HG03342 (cell line): ENCODE data around the gene PRM1.

Source experiments
- ATAC-seq: cut with Tn5 transposase; IDR thresholded peaks from one replicate; pipeline ENCODE4 v1.9.1; 2021; ENCODE audit warnings: mild to moderate bottlenecking, moderate library complexity; ENCODE audit not compliant: unreplicated experiment

The PRM1 gene

DNA sequence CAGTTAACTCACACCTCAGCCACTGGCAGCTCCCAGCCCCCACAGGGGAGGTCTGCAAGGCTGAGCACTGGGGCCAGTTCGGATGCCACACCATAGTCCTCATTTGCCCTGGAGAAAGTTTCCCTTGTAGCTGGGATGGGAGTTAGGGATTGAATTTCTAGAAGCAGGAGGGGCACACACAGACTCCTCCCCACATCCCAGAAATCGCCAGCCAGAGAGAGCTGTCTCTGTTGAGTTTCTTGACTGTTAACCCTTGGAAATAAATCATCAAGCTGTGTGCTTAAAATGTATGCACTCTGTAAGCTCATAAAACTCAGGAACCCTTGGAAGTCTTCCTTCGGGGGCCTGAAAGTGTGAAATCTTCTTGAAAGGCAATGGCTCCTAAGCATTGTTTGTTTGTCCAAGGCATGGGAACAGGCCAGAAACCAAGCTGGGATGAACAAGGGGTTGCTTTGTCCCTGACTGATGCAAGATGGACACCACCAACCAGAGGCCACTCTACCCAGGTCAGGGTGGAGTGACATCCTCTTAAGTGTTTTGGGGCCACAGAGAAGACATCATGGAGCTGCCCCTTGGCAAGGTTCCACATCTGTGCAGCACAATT lies 7.3 kb downstream of the PRM1 start:
- ATAC-seq, result no peak

- no peak for ATAC-seq
Observed at GRCh38 chr16:11272921-11273720, 8.0 kb downstream of the PRM1 start, which contains the start of gene PRM3. TSS of gene PRM3 (minus strand) at chr16:11273629. CDS start at chr16:11273595, 34 bp downstream.

GRCh38 chr16:11272484-11272883 lies 8.6 kb downstream of the PRM1 start:
- ATAC-seq, result no peak

DNA sequence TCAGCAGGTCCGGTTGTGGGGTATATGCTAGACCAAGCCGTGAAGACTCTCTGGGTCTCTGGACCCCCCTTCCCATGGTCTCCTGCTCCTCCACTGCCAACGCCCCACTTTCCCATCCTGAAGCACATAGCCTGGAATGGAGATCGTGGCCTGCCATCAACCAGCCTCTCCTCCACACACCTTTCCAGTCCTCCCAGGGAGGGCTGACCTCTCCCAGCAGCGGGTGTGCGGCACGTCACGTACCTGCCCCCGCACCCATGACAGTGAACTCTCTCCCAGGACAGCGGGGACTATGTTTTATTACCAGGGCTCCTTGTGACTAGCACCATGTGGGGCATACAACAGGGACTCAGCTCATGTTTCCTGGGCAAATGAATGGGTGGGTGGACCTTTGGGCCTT lies 9.5 kb downstream of the PRM1 start:
- no peak for ATAC-seq

DNA sequence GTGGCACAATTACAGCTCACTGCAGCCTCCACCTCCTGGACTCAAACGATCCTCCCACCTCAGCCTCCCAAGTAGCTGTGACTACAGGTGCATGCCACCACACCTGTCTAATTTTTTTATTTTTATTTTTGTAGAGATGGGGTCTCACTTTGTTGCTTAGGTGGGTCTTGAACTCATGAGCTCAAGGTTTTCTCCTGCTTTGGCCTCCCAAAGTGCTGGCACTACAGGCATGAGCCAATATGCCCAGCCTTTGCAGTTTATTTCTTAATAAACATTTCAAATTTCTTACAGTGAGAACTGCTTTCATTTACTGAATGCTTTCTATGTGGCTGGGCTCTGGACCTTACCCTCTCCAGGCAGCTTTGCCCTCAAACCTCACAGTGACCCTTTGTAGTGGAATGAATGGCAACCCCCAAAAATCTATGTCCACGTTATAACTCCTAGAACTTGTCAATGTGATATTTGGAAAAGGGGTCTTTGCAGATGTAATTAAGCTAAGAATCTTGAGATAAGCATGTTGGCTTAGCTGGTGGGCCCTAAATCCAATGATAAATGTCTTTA lies 10.4 kb downstream of the PRM1 start:
- ATAC-seq, result no peak

GRCh38 chr16:11268921-11269375 lies 12.2 kb downstream of the PRM1 start, which contains the start of gene TNP2:
TSS of gene TNP2 (minus strand) at chr16:11269325. CDS start at chr16:11269262, 63 bp downstream.
- no peak for ATAC-seq

GRCh38 chr16:11265124-11265523 lies 16.0 kb downstream of the PRM1 start:
- no peak for ATAC-seq

GRCh38 chr16:11264155-11264832 lies 16.8 kb downstream of the PRM1 start:
- no peak for ATAC-seq

DNA sequence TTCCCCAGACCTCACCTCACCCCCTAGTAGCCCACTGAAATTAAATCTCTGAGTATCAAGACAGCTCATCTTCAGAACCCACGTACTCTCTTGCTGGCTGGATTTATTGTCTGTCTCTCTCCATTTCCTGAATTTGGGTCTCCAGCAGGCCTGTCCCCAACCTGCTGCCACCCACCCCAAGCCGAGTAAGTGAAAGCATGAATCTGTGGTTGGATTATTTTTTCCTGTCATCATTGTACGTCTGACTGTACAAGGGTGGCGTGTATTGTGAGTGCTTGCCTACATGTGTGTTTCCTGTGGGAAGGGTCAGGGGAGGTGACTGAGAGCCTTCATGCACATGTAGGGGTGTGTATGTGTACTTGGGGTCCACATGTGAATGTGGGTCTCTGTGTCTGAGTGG lies 17.4 kb downstream of the PRM1 start:
- ATAC-seq, result no peak

DNA sequence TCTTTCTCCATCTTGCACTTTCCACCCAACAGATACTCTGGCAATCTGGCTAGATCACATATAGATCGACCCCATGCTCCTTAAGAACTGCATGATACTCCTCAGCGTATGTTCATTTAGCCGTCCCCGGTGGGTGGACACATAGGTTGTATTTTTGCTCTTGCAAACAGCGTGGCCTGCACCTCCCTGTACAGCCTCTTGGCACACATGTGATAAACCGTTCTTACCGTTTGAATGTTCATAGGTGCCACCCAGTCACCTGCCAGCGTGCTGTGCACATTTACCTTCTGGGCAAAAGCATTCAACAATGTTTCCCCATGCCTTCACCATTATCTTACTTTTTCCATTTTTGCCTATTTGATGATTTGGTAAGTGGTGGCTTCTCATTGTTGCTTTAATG lies 18.2 kb downstream of the PRM1 start:
- ATAC-seq, result no peak

DNA sequence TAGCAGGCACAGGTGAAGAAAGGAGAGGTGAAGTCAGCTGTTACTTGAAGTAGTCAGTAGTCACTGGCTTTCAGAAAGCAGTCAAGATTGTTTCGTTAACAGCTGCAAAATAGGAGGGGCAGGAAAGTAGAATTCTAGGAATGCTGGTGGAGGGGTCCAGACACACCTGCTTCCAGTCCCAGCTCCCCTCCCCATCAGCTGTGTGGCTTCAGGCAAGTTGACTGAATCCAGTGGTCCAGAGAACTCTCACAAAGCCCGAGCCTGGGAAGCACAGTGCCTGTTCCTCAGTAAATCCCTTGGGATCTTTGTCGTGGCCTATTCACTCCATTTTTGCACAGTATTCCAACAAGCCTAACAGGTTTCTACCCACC lies 20.5 kb downstream of the PRM1 start:
- no peak for ATAC-seq

- ATAC-seq, result no peak
Observed at GRCh38 chr16:11259655-11260595, 21.2 kb downstream of the PRM1 start.

DNA sequence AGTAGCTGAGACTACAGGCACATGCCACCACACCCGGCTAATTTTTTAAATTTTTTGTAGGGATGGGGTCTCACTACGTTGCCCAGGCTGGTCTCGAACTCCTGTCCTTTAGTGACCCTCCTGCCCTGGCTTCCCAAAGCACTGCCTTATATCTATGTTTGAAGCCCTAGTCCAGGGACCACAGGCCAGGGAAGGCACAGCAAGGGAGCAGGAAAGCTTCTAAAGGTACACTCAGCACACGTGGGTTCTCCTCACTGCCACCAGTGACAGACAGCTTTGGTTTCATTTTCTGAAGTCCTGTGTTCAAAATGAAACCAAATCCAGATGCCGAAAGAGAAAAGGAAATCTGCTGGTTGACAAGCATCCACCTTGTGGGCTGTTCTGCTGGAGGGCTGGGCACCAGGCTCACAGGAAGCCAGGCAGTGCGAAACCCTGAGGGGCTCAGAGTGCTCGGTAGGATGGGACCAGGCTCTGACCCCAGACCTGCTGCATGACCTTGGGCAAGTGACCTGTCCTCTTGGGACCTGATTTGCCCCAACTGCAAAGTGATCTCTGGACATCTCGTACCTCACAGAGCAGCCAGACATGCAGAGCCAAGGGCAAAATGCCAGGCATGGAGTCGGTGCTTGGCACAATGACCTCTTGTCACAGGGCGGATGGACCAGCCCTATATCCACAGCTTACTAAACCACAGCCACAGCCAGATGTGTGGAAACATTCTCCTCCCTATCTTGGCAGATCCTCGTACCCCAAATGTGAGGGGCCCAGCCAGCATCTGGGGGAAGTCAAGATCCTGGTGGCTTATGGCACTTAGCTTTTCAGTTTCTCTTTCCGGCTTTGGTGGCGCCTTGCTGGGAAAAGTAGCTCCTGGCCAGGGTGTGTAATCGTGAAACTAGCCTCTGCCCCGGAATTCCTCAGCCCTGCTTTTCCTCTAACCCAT lies 22.3 kb downstream of the PRM1 start:
- ATAC-seq, result no peak

DNA sequence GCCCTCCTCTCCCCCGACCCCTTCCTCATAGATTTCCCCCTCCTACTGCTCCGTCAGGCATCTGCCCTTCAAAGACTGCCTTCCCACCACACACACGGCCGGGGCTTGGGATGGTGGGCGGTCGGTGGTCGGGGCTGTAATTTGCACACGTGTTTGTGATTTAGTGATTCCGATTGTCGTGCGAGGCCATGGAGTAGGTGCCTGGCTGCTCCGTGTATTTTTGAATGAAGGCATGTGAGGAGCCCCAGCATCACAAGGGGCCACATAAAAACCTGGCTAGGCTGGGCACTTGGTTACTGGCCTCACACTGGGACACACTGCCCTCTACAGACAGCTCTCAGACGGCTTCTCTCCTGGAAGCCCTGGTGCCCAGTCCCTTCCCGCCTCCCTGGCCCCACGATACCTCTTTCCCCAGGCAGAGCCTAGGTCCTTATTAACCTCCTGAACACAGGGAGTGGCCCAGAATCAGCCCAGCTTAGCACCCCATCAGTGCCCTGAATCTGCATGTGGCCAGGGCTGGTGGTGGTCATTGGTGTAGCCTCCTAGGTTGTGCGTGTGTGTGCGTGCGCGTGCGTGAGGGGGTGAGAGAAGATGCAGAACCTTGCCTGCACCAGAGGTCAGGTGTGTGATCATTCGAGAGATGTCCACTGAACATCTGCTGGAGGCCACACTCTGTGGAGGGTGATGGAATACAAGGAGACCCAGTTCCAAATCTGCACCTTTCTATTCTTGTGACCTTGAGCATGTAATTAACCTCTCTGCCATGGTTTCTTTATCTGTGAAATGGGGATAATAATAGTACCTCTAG lies 23.8 kb downstream of the PRM1 start:
- no peak for ATAC-seq

- ATAC-seq, result no peak
Observed at GRCh38 chr16:11256661-11257130, 24.4 kb downstream of the PRM1 start.

DNA sequence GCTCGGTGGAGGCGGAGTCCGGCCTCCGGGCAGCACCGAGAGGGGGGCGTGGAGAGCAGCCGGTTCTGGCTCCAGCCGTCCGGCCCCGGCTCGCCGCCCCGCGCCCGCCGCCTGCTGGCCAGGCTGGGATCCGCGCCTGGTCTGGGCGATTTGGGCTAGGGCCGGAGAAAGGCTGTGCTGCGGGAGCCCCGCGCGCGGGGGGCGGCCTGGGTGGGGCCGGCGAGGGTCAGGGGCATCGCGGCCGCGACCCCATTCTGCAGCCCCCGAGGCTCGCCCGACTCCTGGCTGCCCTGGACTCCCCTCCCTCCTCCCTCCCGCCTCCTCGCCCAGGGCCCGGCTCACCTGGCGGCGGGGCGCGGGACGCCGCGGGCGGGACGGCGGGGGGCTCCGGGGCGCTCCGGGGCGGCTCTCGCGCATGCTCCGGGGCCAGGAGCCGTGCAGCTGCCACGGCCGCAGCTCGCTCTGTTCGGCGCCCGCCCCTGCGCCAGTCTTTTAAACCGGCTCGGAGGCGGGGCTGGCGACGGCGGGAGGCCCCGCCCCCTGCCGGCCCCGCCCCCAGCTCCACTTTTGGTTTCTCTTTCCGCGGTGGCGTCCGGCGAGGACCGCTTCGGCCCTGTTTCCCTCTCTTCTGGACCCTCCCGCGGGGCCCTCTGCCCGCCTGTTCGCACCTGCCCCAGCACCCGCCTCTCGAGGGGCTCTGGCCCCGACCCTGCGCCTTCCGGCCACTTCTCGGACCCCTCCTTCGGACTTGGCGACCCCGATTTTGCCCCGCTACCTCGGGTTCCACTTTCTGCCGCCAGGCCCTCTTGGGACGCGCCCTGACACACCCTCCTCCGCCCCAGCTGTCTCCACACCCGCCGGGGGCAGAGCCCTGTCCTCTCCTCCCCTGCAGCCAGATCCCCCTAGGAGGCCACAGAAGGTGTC lies 25.1 kb downstream of the PRM1 start, which contains the start of gene SOCS1:
Gene SOCS1 (minus strand): TSS at position 468 of the 924 bp plus-strand sequence. CDS start 726 bp downstream, outside the sequence.
- peak; percentile 56 for ATAC-seq
